ENCODE results near the gene SLC26A8.
"Not testable (repeated sequence)": the region's sequence is repeated elsewhere in the genome, so short reads cannot be mapped to it uniquely, and the experiment has no call there.

Gene SLC26A8

DNA sequence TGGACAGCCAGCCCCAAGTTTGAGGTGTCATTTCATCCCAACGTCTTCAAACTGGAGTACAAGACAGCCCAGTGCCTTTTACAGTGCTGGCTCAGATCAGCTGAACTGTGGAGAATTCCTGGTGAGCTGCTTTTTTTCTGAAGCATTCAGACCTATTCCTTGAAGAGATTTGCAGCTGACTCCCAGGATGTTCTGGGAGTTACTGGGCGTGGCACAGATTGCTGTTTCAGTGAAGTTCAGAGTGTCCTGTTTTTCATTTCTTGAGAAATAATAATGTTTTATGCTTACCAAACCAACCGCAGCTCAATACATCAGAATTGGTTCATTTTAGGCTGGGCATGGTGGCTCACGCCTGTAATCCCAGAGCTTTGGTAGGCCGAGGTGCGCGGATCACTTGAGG, 70.1 kb downstream of the SLC26A8 start:
- no peak for DNase-seq (ENCODE audit: low read depth in 4 of 4, low spot score in 1 of 4)

DNA sequence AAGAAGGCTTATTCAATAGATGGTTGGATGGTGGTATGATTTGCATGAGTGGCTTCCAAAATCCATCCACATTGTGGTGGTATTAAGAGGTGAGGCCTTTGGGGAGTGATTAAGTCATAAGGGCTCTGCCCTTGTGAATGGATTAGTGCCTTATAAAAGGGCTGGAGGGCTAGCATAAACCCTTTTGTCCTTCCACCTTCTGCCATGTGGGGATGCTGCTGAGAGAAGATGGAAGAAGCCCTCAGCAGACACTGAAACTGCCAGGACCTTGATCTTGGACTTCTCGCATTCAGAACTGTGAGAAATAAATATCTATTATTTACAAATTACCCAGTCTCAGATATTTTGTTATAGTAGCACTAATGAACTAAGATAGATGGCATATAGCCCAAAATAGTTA, 75.7 kb downstream of the SLC26A8 start:
- no peak for DNase-seq (ENCODE audit: low read depth in 4 of 4, low spot score in 1 of 4)

DNA sequence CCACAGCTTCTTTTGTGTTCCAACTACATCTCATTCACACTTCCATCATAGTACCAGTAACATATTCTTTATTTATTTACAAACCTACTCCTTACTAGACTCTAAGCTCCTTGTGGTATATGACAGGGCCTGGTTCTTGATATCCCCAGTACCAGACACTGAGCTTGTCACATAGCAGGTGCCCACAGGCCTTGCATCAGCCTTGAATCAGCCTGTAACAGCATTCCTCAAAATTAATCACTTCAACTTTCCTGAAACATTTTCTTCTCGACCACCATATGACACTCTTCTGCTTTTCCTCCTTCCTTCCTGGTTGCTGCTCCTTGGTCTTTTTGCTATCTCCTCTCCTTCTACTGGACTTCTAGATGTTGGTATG, 78.8 kb downstream of the SLC26A8 start:
- DNase-seq (ENCODE audit: low read depth in 4 of 4, low spot score in 1 of 4): no peak

DNA sequence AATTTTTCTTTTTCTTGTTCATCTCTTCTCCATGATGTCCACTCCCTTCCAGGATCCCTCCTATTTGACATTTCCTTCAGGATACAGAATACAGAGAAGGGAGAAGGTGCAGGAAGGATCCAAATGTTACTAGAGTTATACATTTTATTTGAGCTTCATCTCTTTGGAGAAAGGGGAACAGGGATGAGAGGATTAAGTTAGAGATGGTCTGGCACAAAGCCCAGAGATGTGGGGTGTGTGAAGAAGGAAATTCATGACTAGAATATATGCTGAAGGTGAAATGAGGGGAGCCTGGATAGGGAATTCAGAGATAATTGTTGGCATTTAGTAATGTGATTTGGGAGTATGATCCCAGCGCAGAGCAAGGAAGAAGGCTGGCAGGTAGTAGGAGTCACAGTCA, 81.1 kb downstream of the SLC26A8 start:
- no peak for DNase-seq (ENCODE audit: low read depth in 4 of 4, low spot score in 1 of 4)

DNA sequence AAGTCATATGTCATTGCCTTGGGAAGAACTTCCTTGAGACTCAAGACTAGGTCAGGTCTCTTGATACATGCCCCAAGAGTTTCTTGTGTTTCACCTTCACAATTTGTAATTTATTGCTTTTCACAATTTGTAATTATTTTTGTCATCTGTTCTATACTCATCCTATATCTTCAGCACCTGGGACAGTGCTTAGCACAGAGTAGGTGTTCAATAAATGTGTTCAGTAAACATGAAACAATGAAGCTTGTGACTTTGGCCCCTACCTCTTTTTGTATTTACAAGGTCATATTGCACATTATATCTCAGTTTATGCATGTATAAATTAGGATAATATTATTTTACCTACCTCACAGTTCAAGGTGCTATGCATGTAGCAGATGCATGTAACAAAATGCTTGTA, 82.1 kb downstream of the SLC26A8 start:
- no peak for DNase-seq (ENCODE audit: low read depth in 4 of 4, low spot score in 1 of 4)

DNA sequence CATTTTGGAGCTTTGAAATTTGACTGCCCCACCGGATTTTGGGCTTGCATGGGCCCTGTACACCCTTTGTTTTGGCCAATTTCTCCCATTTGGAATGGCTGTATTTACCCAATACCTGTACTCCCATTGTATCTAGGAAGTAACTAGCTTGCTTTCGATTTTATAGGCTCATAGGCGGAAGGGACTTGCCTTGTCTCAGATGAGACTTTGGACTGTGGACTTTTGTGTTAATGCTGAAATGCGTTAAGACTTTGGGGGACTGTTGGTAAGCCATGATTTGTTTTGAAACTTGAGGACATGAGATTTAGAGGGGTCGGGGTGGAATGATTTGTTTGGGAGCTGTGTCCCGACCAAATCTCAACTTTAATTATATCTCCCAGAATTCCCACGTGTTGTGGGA, 83.3 kb downstream of the SLC26A8 start:
- DNase-seq (ENCODE audit: low read depth in 4 of 4, low spot score in 1 of 4): not testable (repeated sequence)

DNA sequence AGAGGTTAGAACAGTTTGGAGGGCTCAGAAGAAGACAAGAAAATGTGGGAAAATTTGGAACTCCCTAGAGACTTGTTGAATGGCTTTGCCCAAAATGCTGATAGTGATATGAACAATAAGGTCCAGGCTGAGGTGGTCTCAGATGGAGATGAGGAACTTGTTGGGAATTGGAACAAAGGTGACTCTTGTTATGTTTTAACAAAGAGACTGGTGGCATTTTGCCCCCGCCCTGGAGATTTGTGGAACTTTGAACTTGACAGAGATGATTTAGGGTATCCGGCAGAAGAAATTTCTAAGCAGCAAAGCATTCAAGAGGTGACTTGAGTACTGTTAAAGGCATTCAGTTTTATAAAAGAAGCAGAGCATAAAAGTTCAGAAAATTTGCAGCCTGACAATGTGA, 84.4 kb downstream of the SLC26A8 start:
- not testable (repeated sequence) for DNase-seq (ENCODE audit: low read depth in 4 of 4, low spot score in 1 of 4)

DNA sequence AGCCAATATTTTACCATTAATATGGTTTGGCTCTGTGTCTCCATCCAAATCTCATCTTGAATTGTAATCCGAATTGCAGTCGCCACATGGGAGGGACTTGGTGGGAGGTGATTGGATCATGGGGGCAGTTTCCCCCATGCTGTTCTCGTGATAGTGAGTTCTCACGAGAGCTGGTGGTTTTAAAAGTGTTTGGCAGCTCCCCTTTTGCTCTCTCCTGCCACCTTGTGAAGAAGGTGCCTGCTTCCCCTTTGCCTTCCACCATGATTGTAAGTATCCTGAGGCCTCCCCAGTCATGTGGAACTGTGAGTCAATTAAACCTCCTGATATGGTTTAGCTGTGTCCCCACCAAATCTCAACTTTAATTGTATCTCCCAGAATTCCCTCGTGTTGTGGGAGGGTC, 85.2 kb downstream of the SLC26A8 start:
- DNase-seq (ENCODE audit: low read depth in 4 of 4, low spot score in 1 of 4): not testable (repeated sequence)

DNA sequence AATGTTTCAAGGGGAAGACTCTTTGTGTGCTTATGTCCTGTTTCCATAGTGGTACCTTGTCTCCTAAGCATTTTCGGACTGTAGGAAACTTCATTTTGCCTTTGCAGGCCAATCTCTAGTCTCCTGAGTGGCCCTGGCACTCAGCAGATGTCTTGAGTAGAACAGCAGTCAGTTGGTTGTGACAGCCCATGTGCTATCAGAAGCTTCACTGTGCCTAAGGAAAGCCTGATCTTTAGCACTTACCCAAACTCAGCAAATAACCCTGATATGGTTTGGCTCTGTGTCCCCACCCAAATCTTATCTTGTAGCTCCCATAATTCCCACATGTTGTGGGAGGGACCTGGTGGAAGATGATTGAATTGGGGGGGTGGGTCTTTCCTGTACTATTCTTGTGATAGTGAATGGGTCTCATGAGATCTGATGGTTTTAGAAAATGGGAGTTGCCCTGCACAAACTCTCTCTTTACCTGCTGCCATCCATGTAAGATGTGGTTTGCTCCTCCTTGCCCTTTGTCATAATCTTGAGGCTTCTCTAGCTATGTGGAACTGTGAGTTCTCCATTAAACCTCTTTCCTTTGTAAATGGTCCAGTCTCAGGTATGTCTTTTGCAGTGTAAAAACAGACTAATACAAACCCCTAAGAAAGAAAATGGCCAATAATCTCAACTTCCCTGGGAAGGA, 87.6 kb downstream of the SLC26A8 start:
- DNase-seq (ENCODE audit: low read depth in 4 of 4, low spot score in 1 of 4): no peak

DNA sequence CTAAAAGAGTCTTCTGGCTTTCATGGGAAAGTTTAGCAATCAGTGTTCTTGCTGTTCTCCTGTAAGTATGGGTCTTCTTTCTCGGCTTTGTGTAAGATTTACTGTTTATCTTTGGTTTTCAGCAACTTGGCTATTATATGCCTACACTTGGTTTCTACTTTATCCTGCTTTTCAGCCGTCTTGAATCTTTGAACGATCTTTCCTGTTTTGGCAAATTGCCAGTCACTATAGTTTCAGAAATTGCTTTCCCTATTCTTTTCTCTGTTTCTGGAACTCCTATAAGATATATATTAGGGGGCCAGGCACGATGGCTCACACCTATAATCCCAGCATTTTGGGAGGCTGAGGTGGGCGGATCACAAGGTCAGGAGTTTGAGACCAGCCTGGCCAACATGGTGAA, 89.0 kb downstream of the SLC26A8 start:
- DNase-seq (ENCODE audit: low read depth in 4 of 4, low spot score in 1 of 4): no peak

DNA sequence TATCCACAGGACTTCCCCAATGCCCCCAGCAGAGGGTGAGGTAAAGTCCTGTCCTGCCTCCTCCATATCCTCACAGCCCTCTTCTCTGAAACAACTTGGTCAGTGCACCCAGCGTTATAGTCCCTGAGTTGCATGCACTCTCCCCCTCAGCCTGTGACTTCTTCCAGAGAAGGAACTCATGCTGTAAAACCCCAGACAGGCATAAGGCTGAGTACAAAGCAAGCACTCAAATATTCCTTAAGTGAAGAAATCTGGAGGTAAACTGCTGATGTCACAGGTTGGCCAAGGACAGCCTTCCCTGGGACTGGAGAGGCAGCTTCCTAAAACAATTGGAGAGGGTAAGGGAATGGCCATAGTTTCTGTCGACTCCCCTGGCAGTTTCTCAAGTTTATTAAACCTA, 90.6 kb downstream of the SLC26A8 start:
- DNase-seq (ENCODE audit: low read depth in 4 of 4, low spot score in 1 of 4): no peak

DNA sequence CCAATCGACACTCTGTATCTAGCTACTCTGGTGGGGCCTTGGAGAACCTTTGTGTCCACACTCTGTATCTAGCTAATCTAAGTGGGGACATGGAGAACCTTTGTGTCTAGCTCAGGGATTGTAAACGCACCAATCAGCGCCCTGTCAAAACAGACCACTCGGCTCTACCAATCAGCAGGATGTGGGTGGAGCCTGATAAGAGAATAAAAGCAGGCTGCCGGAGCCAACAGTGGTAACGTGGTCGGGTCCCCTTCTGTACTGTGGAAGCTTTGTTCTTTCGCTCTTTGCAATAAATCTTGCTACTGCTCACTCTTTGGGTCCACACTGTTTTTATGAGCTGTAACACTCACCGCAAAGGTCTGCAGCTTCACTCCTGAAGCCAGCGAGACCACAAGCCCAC, 92.6 kb downstream of the SLC26A8 start:
- DNase-seq (ENCODE audit: low read depth in 4 of 4, low spot score in 1 of 4): not testable (repeated sequence)

DNA sequence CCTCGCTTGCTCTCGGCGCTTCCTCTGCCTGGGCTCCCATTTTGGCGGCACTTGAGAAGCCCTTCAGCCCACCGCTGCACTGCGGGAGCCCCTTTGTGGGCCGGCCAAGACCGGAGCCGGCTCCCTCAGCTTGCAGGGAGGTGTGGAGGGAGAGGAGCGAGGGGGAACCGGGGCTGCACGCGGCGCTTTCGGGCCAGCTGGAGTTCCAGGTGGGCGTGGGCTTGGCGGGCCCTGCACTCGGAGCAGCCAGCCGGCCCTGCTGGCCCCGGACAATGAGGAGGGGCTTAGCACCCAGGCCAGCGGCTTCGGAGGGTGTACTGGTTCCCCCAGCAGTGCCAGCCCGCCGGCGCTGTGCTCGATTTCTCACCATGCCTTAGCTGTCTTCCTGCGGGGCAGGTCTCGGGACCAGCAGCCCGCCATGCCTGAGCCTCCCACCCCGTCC, 93.3 kb downstream of the SLC26A8 start:
- no peak for DNase-seq (ENCODE audit: low read depth in 4 of 4, low spot score in 1 of 4)

DNA sequence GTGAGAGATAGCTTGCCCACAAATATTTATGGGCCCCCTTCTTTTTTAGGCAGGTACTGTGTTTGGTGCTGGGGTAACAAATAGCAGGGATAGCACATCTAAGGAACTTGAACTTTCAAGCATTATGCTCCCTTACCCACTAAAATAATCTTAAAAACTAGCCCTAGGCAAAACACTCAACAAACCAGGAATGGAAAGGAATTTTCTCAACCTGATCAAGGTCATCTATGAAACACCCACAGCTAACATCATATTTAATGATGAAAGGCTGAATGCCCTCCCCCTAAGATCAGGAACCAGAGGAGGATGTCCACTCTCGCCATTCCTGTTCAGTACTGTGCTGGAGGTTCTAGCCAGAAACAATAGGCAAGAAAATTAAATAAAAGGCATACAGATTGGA, 94.8 kb downstream of the SLC26A8 start:
- no peak for DNase-seq (ENCODE audit: low read depth in 4 of 4, low spot score in 1 of 4)

DNA sequence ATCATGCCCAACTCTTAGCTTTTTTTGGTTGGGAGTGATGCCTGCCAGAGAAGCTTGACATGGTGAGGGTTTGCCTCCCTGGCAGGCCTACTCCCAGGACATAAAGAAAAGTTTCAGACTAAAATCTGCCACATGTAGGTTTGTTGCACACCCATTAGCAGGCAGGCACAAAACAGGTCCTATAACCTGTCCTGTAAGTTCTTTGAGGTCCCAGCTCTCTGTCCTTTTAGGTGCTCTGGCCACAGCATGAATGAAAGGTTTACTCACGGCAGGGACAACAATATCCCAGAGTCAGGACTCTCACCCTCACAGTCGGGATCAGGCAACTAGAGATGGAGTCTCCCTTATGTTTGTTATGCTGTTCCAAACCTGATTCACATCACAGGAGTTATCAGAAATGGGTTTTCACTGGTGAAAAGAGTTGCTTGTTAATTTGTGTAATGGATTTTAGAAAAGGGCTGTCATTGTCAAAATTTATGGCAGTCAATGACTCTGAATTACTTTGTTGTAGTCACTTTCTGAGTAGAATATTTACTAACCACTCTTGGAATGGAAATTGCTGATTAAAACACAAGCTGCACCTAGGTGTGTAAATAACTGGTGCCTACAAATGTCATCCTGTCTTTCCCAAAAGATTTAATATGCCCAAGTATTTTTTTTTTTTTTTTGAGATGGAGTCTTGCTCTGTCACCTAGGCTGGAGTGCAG, 97.8 kb downstream of the SLC26A8 start:
- DNase-seq (ENCODE audit: low read depth in 4 of 4, low spot score in 1 of 4): no peak

DNA sequence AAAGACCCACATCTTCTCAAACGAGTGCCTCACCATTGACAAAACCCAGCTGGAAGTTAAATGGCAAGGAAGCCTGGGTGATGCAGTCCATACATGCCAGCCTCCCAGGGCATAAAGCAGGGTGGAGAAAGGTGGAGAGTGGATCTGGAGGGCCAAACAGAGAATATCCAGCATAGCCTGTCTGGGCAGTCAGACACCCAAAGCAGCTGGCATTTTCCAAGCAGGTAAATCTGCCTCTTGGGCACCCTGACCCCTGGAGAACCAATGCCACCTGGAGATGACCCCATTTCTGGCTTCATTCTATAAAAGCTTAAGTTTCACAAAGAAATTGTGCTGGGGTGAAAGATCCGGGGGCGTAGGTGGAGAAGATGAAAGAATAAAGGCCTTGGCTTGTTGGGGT, 98.5 kb downstream of the SLC26A8 start:
- no peak for DNase-seq (ENCODE audit: low read depth in 4 of 4, low spot score in 1 of 4)

DNA sequence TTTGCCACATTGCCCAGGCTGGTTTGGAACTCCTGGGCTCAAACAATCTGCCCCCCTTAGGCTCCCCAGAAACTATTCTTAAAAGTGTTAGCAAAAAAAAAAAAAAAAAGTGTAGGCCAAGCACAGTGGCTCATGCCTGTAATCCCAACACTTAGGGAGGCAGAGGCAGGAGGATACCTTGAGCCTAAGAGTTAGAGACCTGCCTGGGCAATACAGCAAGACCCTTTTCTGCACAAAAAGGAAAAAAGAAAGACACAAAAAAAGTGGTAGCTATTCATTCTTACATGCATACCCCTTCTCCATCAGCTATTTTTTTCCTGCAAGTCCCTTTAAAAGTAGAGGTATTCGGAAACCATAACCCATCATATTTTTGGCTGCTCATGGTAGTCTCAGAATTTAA, 100.3 kb downstream of the SLC26A8 start:
- DNase-seq (ENCODE audit: low read depth in 4 of 4, low spot score in 1 of 4): no peak

DNA sequence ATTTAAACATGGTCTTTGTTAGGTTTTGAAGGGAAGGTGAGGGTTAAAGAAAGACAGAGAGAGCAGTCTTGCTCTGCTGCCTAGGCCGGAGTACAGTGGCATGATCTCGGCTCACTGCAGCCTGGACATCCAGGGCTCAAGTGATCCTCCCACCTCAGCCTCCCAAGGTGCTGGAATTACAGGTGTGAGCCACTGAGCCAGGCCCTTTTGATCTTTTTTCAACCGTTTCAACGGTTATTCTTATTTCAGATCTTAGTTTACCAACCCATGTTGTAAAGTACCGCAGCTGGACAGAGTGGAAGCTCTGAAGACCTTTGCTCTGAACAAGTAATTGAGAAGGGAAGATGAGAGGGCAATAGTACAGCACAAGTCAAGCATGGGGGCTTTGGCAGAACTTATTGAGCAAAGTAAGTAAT, 102.3 kb downstream of the SLC26A8 start:
- no peak for DNase-seq (ENCODE audit: low read depth in 4 of 4, low spot score in 1 of 4)

DNA sequence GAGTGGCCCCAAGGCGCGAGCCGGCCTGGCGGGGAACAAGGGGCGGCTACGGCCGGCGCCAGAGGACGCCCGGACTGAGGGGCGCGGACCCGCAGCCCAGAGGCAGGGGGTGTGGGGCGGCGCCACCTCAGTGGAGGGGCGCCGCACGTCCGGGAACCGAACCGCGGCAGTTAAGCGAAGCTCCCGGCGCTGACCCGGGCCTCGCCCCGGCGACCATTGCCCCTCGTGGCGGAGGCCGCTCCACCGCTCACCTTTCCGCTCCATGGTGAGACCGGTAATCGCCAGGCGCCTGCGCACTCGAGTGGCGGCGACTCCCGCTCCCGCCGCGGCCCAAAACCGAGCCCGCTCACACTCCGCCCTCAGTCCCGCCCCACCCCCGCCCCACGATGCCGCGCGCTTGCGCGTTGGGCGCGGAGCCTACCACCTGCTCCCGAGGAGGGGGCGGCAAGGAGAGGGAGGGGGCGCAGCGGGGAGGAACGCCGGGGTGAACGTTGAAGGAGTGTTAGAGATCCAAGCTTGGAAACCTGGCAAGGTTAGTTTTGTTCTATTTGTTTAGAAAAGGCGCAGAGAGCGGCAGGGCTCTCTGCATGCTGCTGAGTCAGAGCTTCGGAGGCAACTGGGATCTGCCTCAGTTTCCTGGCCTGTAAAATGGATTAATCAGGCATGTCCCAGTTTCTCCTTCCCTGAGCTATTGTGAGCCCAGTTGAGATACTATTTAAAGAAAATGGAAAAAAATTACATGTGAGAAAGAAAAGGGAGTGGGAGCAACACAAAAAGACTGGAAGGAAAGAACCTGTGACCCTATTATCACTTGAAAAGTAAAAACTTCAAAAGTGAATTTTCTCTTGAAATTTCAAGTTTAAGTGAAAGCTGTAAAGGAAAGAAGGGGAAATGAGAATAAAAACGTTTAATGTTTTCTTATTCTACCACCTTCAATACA, 103.4 kb downstream of the SLC26A8 start, which contains the start of gene SRPK1:
TSS of gene SRPK1 (minus strand) at position 306 of the 940 bp plus-strand sequence. CDS start at position 264, 42 bp downstream.
- DNase-seq (ENCODE audit: low read depth in 4 of 4, low spot score in 1 of 4): peak; percentile 63 to 87 (median 80)

DNA sequence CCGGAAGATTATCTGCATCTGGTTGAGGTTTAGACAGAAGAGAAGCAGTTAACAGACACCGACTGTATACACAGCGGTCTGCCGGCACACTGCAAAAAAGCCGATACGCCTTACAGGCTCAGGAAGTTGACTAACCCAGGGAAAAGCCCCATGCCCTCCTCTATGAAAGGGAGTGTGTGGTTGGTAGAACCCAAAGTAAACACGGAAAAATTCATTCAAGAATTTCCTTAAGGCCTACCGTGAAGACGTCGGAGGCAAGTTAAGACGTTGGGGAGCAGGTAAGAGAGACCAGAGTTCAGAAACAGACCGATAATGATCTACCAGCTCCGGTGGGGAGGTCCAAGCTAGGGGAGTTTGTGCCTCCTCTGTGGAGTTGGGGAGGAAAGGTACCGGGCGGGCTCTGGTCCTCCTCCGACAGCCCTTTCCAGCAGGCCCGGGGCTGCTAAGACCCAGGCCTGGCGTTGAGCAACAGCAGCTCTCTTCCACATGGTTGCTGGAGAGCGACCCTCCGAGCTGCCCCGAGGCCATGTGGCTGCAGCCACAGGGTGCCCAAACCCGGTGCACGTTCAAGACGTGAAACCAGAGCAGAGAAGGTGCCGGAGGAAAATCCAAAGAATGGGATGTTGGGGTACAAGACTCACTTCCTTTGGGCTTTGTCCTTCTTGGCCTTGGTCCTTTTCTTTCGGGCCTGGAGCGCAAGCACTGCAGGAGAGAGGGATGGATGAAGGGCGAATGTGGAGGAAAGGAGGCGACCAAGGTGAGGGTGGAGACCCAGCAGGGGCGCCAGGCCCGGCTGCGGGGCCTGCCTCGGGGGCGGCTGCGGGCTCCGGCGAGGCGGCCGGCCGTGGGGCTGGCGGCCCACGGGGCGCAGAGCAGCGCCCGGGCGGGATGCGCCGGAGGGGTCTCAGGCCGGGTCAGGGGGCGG, 104.4 kb downstream of the SLC26A8 start:
- peak; percentile 12 to 54 (median 24) for DNase-seq (ENCODE audit: low read depth in 4 of 4, low spot score in 1 of 4)

Data from stimulated activated CD4-positive, alpha-beta T cell treated with anti-CD3 and anti-CD28 coated beads, Interleukin-1b, Interleukin-23, amount 100 ng/mL, for 24 hours (primary cell).